ENCODE measurements around the gene MIPEP. TPM values are rescaled to one million over a fixed set of nuclear protein-coding genes. Genes with fewer than 3 reads are reported as not detected.

MIPEP gene
- total and polyA plus RNA-seq, 10 of the 15 experiments (the other 5 are each of a cell fraction or from before 2014, with no cell fraction given) = 15.6 to 56.2 (median 29.8) TPM

DNA sequence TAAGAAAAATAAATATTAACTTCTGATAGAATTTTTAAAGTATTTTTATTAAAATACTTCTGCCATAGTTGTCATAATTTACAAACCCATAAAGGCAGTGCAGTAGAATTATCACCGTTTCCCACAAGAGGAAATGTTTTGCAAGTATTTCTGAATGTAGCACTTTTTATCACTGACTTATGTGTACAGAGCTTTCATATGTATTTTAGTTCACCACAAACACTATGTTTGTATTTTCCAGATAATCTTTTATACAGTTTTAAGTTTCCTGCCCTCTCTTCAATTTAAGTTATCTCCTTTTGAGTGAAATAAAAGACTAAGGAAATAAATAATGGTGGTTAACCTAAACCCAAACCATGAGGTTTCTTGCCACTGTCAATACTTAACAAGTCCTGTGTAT, 24.2 kb downstream of the MIPEP start:
- H3K9ac ChIP-seq (ENCODE audit: control insufficient read depth, insufficient read depth, low read length) = no peak overlapping the region
- BruUV-seq (replicated peaks) = no TSS peak
- H3K36me3 ChIP-seq (ENCODE audit: control insufficient read depth in 2 of 2, insufficient read depth in 2 of 2, low read length in 1 of 2) = no peaks in the 10 kb centered on the region
- H4K20me1 ChIP-seq (ENCODE audit: control insufficient read depth, insufficient read depth) = no peaks in the 10 kb centered on the region
- no peak overlapping the region for H3K4me3 ChIP-seq
- no peaks in the 10 kb centered on the region for H3K79me2 ChIP-seq (ENCODE audit: control insufficient read depth, insufficient read depth, low read length)
- 52% methylated on average over 1 of the region's 1 CpG for WGBS (ENCODE audit: insufficient coverage, insufficient replicate concordance, low lambda C conversion rate, missing lambda C conversion rate)
- DNase-seq (ENCODE audit: low read depth, low spot score) (no peak), ATAC-seq (no peak), FAIRE-seq (no peak)
- RAD21 ChIA-PET (ENCODE audit: unreplicated experiment) = interaction anchor here (1.2 kb wide), 1 partner anchor 9 kb away, joined by 3 read pairs; no protein-coding TSS in a partner anchor
- no peaks in the 10 kb centered on the region for H3K9me3 ChIP-seq (replicated peaks; ENCODE audit: control insufficient read depth, insufficient read depth, low read length)
- no peaks in the 10 kb centered on the region for H3K4me1 ChIP-seq (ENCODE audit: control insufficient read depth, insufficient read depth, low read length)
- CTCF ChIA-PET = no interaction called here
- in situ Hi-C loops (cut with MboI) (no loop called here), intact Hi-C loops (cut with micrococcal nuclease; ENCODE audit: unreplicated experiment) (no loop called here)
- TF ChIP-seq SMAD1 (IDR thresholded peaks at IDR 0.05; ENCODE audit: low read depth, partially characterized antibody) = no peak
- TF ChIP-seq, protein P1, sequence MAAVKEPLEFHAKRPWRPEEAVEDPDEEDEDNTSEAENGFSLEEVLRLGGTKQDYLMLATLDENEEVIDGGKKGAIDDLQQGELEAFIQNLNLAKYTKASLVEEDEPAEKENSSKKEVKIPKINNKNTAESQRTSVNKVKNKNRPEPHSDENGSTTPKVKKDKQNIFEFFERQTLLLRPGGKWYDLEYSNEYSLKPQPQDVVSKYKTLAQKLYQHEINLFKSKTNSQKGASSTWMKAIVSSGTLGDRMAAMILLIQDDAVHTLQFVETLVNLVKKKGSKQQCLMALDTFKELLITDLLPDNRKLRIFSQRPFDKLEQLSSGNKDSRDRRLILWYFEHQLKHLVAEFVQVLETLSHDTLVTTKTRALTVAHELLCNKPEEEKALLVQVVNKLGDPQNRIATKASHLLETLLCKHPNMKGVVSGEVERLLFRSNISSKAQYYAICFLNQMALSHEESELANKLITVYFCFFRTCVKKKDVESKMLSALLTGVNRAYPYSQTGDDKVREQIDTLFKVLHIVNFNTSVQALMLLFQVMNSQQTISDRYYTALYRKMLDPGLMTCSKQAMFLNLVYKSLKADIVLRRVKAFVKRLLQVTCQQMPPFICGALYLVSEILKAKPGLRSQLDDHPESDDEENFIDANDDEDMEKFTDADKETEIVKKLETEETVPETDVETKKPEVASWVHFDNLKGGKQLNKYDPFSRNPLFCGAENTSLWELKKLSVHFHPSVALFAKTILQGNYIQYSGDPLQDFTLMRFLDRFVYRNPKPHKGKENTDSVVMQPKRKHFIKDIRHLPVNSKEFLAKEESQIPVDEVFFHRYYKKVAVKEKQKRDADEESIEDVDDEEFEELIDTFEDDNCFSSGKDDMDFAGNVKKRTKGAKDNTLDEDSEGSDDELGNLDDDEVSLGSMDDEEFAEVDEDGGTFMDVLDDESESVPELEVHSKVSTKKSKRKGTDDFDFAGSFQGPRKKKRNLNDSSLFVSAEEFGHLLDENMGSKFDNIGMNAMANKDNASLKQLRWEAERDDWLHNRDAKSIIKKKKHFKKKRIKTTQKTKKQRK (IDR thresholded peaks at IDR 0.05; ENCODE audit: low read depth, low read length) = no peak
- TF ChIP-seq ZNF274 (IDR thresholded peaks at IDR 0.05; ENCODE audit: insufficient read depth, insufficient read length) = no peak
- no peak for TF ChIP-seq NFYB (IDR thresholded peaks at IDR 0.05; ENCODE audit: insufficient read depth, low read depth, low read length)
- TF ChIP-seq CHD2 (IDR thresholded peaks at IDR 0.05; ENCODE audit: borderline replicate concordance, low read depth, low read length) = no peak
- TF ChIP-seq NR2C2 (IDR thresholded peaks at IDR 0.05; ENCODE audit: borderline replicate concordance, control insufficient read depth, insufficient read length, low read depth) = no peak
- TF ChIP-seq BCL11A (IDR thresholded peaks at IDR 0.05; ENCODE audit: low read depth, low read length) = no peak
- no peak for TF ChIP-seq RBBP5 (conservative IDR thresholded peaks at IDR 0.05)
- no peak for TF ChIP-seq SREBF2 (IDR thresholded peaks at IDR 0.05; ENCODE audit: low read length)
- TF ChIP-seq PAX8 (IDR thresholded peaks at IDR 0.05) = no peak
- TF ChIP-seq, protein P2, sequence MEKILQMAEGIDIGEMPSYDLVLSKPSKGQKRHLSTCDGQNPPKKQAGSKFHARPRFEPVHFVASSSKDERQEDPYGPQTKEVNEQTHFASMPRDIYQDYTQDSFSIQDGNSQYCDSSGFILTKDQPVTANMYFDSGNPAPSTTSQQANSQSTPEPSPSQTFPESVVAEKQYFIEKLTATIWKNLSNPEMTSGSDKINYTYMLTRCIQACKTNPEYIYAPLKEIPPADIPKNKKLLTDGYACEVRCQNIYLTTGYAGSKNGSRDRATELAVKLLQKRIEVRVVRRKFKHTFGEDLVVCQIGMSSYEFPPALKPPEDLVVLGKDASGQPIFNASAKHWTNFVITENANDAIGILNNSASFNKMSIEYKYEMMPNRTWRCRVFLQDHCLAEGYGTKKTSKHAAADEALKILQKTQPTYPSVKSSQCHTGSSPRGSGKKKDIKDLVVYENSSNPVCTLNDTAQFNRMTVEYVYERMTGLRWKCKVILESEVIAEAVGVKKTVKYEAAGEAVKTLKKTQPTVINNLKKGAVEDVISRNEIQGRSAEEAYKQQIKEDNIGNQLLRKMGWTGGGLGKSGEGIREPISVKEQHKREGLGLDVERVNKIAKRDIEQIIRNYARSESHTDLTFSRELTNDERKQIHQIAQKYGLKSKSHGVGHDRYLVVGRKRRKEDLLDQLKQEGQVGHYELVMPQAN (conservative IDR thresholded peaks at IDR 0.05) = no peak
- TF ChIP-seq DPF2 (IDR thresholded peaks at IDR 0.05) = no peak
- no peak for TF ChIP-seq IKZF2 (IDR thresholded peaks at IDR 0.05)
- no peak overlapping the region for H2AFZ ChIP-seq (ENCODE audit: control insufficient read depth, low read depth, low read length)
- no peaks in the 10 kb centered on the region for H3K27me3 ChIP-seq (replicated peaks in 1 of 2; ENCODE audit: control insufficient read depth in 2 of 2, insufficient read depth in 2 of 2, low read length in 1 of 2)
- POLR2A ChIA-PET = no interaction called here
- SMC1A ChIA-PET (ENCODE audit: uncharacterized antibody, unreplicated experiment) = no interaction called here
- H3K4me2 ChIP-seq (ENCODE audit: control insufficient read depth, insufficient read depth) = no peak overlapping the region
- H3K27ac ChIP-seq (ENCODE audit: control insufficient read depth, insufficient read depth) = no peak overlapping the region

All from GM12878 (cell line).